HFF-Myc (cell line): ENCODE data around the gene NCOR1.
"Not testable (repeated sequence)": the region's sequence is repeated elsewhere in the genome, so short reads cannot be mapped to it uniquely, and the experiment has no call there.

Experiments
- DNase-seq: peaks from one replicate; pipeline ENCODE4 v3.0.0-alpha.2; 2011; ENCODE audit warnings: low read depth; ENCODE audit errors: extremely low read depth
- H3K4me3 ChIP-seq: replicated peaks from 2 replicates; pipeline ENCODE4 v1.5.1; 2011; ENCODE audit warnings: low read depth, mild to moderate bottlenecking, control low read depth, low read length
- TF ChIP-seq, protein P1 (sequence below): IDR thresholded peaks from 2 replicates; pipeline ENCODE4 v1.5.1; 2012; ENCODE audit warnings: mild to moderate bottlenecking, low read depth, low read length, control low read depth; ENCODE audit errors: missing control alignments

Gene NCOR1

DNA sequence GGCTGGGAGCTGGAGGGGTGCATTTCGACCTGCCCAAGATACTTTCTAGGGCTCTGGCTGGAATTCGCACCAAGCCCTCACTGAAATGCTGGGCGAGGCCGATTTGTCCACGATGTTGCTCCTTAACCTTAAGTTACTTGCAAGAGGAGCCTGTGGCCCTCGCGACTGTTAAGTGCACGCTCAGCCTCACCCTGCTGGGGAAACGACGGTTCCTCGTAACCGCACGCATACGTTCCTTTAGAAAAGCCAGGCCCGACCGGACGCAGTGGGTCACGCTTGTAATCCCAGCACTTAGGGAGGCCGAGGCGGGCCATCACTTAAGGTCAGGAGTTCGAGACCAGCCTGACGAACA is 607 bp upstream of the NCOR1 start:
- TF ChIP-seq, protein P1, sequence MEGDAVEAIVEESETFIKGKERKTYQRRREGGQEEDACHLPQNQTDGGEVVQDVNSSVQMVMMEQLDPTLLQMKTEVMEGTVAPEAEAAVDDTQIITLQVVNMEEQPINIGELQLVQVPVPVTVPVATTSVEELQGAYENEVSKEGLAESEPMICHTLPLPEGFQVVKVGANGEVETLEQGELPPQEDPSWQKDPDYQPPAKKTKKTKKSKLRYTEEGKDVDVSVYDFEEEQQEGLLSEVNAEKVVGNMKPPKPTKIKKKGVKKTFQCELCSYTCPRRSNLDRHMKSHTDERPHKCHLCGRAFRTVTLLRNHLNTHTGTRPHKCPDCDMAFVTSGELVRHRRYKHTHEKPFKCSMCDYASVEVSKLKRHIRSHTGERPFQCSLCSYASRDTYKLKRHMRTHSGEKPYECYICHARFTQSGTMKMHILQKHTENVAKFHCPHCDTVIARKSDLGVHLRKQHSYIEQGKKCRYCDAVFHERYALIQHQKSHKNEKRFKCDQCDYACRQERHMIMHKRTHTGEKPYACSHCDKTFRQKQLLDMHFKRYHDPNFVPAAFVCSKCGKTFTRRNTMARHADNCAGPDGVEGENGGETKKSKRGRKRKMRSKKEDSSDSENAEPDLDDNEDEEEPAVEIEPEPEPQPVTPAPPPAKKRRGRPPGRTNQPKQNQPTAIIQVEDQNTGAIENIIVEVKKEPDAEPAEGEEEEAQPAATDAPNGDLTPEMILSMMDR, result no peak
- no peak for DNase-seq

DNA sequence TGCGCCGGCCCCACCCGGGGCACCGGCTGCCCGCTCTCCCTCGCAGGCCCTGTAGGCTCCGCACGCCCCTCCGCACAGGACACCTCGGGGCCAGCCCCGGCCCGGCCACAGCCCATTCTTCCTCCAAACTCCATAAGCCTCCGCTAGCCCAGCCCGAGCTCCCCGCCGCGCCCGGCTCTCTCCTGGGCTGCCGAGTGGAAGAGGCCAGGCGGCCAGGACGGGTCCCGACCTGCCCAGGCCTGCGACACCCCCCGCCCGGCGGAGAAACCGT is 397 bp downstream of the NCOR1 start:
- H3K4me3 ChIP-seq, result peak overlapping the region; percentile 94
- DNase-seq, result no peak
- TF ChIP-seq, protein P1, result no peak

More for the DNA sequence above, 607 bp upstream of the NCOR1 start:
- H3K4me3 ChIP-seq, result peak overlapping the region; percentile 94

DNA sequence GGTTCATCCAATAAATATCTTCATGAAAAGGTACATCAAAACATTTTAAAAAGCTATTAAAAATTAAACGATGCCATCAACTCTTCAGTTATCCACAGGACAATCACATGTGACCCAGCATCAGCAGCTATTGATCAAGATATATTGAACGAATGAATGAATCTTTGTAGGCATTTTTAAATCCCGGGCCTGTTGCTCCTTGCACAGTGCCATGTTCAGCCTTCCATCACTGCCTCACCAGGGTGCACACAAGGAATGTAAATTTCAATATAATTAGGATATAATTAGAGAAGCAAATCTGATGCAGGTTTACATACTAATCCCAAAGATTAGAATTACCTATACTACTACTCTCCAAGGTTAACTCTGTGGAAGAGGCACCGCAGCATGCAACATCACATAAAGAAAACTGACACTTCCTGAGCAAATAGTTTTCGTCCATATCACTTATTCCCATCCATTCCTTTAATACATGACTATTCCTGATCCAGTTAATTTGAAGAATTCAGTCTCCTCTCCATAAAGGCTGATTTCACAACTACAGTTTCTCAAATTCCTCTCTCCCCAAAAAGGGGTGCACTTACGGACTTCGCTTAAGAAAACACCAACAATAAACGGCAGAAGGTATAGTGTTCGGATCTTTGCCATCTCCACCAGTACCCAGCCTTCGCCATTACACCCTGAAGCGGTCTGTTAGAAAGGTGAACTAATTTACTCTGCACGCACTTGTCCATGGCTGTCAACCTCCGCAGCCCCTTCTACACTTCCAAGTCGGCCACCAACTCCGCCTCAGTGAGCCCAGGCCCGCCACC is 938 bp downstream of the NCOR1 start:
- peak overlapping the region; percentile 94 for H3K4me3 ChIP-seq
- DNase-seq, result no peak
- TF ChIP-seq, protein P1, result no peak

DNA sequence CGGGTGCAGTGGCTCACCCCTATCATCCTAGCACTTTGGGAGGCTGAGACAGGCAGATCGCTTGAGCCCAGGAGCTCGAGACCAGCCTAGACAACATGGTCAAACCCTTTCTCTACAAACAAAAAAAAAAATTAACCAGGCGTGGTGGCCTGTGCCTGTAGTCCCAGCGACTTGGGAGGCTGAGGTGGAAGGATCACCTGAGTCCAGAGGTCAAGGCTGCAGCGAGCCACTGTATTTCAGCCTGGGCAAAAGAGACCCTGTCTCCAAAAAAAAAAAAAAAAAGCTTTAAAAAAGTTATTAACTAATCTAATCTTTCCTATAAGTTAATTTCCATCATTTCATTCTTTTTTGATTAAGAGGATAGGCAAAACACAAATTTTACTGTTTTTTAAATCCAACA is 2.5 kb downstream of the NCOR1 start:
- DNase-seq, result no peak
- H3K4me3 ChIP-seq, result no peak overlapping the region; the same call in 1 of the 2 replicates
- TF ChIP-seq, protein P1, result no peak

DNA sequence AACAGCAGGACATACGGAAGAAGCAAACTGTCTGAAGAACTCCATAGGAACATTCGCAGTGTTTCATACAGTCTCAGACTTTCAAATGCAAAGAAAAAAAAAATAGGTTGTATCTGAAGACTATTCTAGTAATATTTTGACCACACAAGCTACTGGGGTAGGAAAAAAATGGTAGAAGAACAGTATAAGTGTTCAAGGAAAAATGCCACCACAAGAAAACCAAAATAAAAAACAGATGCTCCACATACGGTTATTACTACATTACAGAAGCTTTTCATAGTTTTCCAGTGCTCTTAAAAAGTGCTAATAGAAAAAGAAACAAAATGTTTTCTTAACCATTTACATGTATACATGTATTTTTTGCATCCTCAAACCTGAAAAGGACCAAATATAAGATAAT is 3.7 kb downstream of the NCOR1 start:
- H3K4me3 ChIP-seq, result no peak overlapping the region
- DNase-seq, result no peak
- TF ChIP-seq, protein P1, result no peak

DNA sequence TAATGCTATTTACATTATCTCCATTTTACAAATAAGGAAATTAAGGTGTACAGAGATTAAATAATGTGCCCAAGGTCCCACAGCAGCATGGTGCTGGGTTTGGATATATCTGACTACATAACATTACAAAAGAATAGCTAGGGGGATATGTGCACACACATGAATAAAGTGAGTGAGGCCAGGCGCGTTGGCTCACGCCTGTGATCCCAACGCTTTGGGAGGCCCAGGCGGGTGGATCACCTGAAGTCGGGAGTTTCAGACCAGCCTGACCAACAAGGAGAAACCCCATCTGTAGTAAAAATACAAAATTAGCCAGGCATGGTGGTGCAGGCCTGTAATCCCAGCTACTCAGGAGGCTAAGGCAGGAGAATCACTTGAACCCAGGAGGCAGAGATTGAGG is 10.6 kb downstream of the NCOR1 start:
- not testable (repeated sequence) for DNase-seq, H3K4me3 ChIP-seq

DNA sequence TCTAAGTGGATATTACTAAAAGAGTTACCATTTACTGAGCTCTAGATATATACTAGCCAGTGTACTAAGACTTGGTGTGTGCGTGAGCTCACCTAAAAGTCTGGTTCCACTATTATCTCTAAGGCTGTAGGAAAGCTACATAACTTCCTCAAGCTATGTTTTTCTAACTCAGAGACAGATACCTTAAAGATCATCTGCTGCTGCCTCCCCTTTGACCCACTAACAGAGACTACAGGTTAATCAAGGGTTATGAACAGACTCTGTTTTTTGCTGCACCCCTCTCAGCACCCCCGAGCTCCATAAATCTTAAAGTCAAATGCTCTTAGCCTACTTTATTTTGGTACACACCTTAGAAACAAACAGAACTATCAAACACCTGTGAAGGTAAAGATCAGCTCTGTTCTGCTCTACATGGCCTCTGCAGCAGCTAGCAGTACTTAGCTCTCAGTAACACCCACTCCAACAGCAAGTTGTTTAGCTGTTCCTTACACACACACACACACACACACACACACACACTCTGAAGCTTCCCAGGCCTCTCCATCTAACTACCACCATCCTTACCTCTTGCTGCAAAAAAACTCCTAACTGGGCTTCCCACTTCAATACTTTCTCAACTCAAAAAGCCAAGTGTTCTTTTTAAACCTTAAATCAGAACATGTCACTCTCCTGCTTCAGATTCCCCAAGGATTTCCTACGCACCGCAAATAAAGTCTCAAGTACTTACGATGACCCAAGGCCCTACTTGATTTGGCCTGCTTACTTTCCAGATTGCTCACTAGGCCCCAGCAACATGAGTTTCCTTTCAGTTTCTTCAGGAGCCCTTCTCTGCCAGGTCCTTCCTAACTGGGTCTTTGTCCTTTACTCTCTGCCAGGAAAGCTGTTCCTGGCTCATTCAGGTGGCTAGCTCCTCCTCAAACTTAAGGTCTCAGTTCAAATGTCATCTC is 12.5 kb downstream of the NCOR1 start:
- not testable (repeated sequence) for H3K4me3 ChIP-seq, DNase-seq

DNA sequence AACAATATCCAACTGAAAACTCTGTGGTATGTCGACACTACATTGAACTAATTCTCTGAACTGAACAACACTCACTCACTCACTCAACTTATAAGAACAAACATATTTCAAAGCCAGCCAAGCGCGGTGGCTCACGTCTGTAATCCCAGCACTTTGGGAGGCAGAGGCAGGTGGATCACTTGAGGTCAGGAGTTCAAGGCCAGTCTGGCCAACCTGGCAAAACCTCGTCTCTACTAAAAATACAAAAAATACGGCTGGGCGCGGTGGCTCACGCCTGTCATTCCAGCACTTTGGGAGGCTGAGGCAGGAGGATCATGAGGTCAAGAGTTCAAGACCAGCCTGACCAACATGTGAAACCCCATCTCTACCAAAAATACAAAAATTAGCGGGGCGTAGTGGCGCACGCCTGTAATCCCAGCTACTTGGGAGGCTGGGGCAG is 13.6 kb downstream of the NCOR1 start:
- H3K4me3 ChIP-seq, result not testable (repeated sequence)

More for the DNA sequence above, 13.6 kb downstream of the NCOR1 start:
- DNase-seq, result not testable (repeated sequence)
